ENCODE measurements around the gene C1QTNF4.

- TF ChIP-seq CTCF (IDR thresholded peaks at IDR 0.05; ENCODE audit: borderline replicate concordance, extremely low read depth, low read length, poor library complexity, severe bottlenecking) (no peak), EZH2 (IDR thresholded peaks at IDR 0.05; ENCODE audit: borderline replicate concordance, low read depth, low read length, severe bottlenecking) (no peak)
These were observed 22.3 kb downstream of the C1QTNF4 start for GRCh38 chr11:47571895-47572294.
